GM18526 (cell line): Measurements from ENCODE around the gene LTB4R.

Experiments used
- POLR2A ChIP-seq: IDR thresholded peaks from 3 replicates; pipeline ENCODE4 v1.6.1; 2011; ENCODE audit not compliant: insufficient read length; ENCODE audit errors: extremely low read depth

LTB4R gene

GRCh38 chr14:24337824-24338175, 26.5 kb downstream of the LTB4R start:
- no peak for TF ChIP-seq POLR2A

GRCh38 chr14:24338843-24339242, 27.5 kb downstream of the LTB4R start:
- TF ChIP-seq POLR2A, result no peak

- TF ChIP-seq POLR2A, result peak; percentile 69
Measured at GRCh38 chr14:24339284-24340151, 28.2 kb downstream of the LTB4R start, which contains the start of gene RIPK3. RIPK3 (minus strand) TSS chr14:24339991; CDS start chr14:24339826, 165 bp downstream.

GRCh38 chr14:24340606-24341005, 29.3 kb downstream of the LTB4R start:
- TF ChIP-seq POLR2A, result no peak

- no peak for TF ChIP-seq POLR2A
Measured at GRCh38 chr14:24342889-24343288, 31.6 kb downstream of the LTB4R start.

- TF ChIP-seq POLR2A, result no peak
Measured at GRCh38 chr14:24343795-24344660, 32.7 kb downstream of the LTB4R start.

- no peak for TF ChIP-seq POLR2A
Measured at GRCh38 chr14:24347134-24347533, 35.8 kb downstream of the LTB4R start.

- TF ChIP-seq POLR2A, result no peak
Measured at GRCh38 chr14:24348186-24348585, 36.9 kb downstream of the LTB4R start.

- TF ChIP-seq POLR2A, result no peak
Measured at GRCh38 chr14:24349742-24350141, 38.4 kb downstream of the LTB4R start.

GRCh38 chr14:24351517-24351916, 40.2 kb downstream of the LTB4R start:
- TF ChIP-seq POLR2A, result no peak

- no peak for TF ChIP-seq POLR2A
Measured at GRCh38 chr14:24353559-24354481, 42.5 kb downstream of the LTB4R start.

GRCh38 chr14:24355009-24355408, 43.7 kb downstream of the LTB4R start:
- no peak for TF ChIP-seq POLR2A

- no peak for TF ChIP-seq POLR2A
Measured at GRCh38 chr14:24356208-24356607, 44.9 kb downstream of the LTB4R start.

GRCh38 chr14:24360281-24360680, 49.0 kb downstream of the LTB4R start:
- TF ChIP-seq POLR2A, result no peak

GRCh38 chr14:24361326-24361725, 50.0 kb downstream of the LTB4R start:
- TF ChIP-seq POLR2A, result no peak
